Measurements from ENCODE around the gene AP1B1. TPM values are rescaled to one million over a fixed set of nuclear protein-coding genes. Genes with fewer than 3 reads are reported as not detected.

AP1B1 gene
- total RNA-seq (162 and 174 TPM in 2 replicates), polyA plus RNA-seq (124 and 139 TPM in 2 replicates), polyA minus RNA-seq (178 and 219 TPM in 2 replicates)
- 68.9 TPM for total RNA-seq (2013)

DNA sequence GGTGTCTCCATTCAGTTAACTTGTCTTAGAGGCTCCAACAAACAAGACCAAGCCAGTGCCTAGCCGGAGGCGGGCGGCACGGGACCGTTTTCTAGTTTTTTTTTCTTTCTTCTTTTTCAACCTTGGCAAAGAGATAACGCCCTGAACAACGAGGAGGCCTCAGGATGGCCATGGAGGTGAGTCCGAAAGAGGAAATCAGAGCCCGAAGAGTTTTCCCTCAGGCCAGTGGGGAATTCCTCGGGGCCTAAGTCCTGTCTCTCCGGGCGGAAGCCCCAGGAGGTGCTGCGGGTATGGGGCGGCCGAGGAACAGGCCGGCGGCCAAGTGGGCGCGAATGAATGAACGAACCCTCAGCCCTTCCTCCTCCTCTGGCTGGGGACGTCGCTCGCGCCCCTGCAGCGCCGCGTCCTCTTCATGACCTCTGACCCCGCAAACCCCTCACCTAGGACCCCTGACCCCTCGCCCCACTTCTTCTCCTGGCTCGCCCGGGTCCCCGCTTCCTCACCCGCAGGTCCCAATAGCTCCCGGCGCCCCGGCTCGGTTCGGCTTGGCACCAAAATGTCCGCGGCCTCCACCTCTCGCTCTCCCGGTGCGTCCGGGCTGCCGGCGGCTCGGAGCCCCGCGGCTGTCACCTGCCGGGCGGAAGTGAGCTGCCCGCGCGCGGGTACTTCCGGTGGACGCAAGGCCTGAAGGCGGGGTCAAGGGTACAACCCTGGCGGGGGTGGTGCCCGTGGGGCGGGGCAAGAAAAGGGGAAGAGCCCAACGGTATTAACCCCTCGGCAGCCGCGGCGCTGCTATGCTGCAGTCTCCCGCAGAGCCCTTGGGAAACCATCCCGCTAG, at the start of gene AP1B1:
AP1B1 (minus strand) TSS at position 650 of the 838 bp plus-strand sequence. CDS start 21,327 bp downstream, outside the sequence.
- peak within 1 kb of the TSS; percentile 87 for H3K9ac ChIP-seq (ENCODE audit: low read length)
- POLR2A ChIA-PET: interaction anchor here (1.2 kb wide), 1 partner anchor 166 kb away, joined by 4 read pairs; the partner anchor contains the start of gene THOC5
- peaks cover 64% of the 10 kb centered on the region for H3K79me2 ChIP-seq (ENCODE audit: control insufficient read depth, insufficient read depth, low read length)
- Mint-ChIP-seq H3K9me3 (ENCODE audit: insufficient read depth) (no peaks in the 10 kb centered on the region), H3K27me3 (no peaks in the 10 kb centered on the region), H3K4me1 (peaks cover 50% of the 10 kb centered on the region), H3K4me3 (peak within 1 kb of the TSS; percentile 97), H3K27ac (peak within 1 kb of the TSS; percentile 98)
- CTCF ChIA-PET: interaction anchor here (1.4 to 8.7 kb wide), 3 partner anchors 24 to 165 kb away, joined by 3 to 106 read pairs (median 6); partner anchors contain the start of gene THOC5
- H3K4me2 ChIP-seq (replicated peaks; ENCODE audit: low read depth, low read length, poor library complexity, severe bottlenecking): peak within 1 kb of the TSS; percentile 90
- WGBS (ENCODE audit: insufficient coverage): 1% methylated on average over 67 of the region's 68 CpGs
- H3K27me3 ChIP-seq (replicated peaks in 1 of 4; ENCODE audit: control extremely low read depth in 1 of 4, control insufficient read depth in 3 of 4, insufficient read depth in 4 of 4, low read length in 3 of 4): no peaks in the 10 kb centered on the region
- H3K4me1 ChIP-seq (ENCODE audit: control insufficient read depth in 2 of 2, insufficient read depth in 2 of 2, low read length in 2 of 2): peaks cover 51 to 57% of the 10 kb centered on the region in 2 donors
- H3K36me3 ChIP-seq (replicated peaks in 1 of 2; ENCODE audit: control extremely low read depth in 1 of 2, control insufficient read depth in 1 of 2, extremely low read depth in 1 of 2, insufficient read depth in 2 of 2, low read length in 1 of 2): peaks cover under 1 to 14% of the 10 kb centered on the region in 2 experiments
- peak within 1 kb of the TSS; percentile 86 for H2AFZ ChIP-seq (ENCODE audit: insufficient read depth, low read depth, low read length, poor library complexity, severe bottlenecking)
- peak; percentile 93 for DNase-seq
- intact Hi-C loops (cut with micrococcal nuclease): loop anchor here (1.0 to 10.0 kb wide), 6 partner anchors 23 to 379 kb away; partner anchors contain the start of genes EWSR1, KREMEN1, NF2 and RHBDD3
- H3K27ac ChIP-seq (ENCODE audit: low read length in 2 of 2): peak within 1 kb of the TSS; percentile 85 to 93
- peaks cover 21% of the 10 kb centered on the region for H4K20me1 ChIP-seq (ENCODE audit: control insufficient read depth, insufficient read depth, low read length, poor library complexity, severe bottlenecking)
- ATAC-seq (ENCODE audit: low read depth): peak; percentile 77
- no peaks in the 10 kb centered on the region for H3K9me3 ChIP-seq (ENCODE audit: control extremely low read depth in 1 of 3, control insufficient read depth in 2 of 3, insufficient read depth in 1 of 3, low read length in 2 of 3)
- peak within 1 kb of the TSS; percentile 76 to 96 (median 84) for H3K4me3 ChIP-seq (ENCODE audit: control extremely low read depth in 1 of 5, extremely low read depth in 1 of 5, insufficient read depth in 1 of 5, low read depth in 2 of 5, low read length in 4 of 5)
- TF ChIP-seq EZH2 (IDR thresholded peaks at IDR 0.05; ENCODE audit: borderline replicate concordance, insufficient read depth, low read depth, low read length, poor library complexity, severe bottlenecking): no peak
- TF ChIP-seq, protein P1, sequence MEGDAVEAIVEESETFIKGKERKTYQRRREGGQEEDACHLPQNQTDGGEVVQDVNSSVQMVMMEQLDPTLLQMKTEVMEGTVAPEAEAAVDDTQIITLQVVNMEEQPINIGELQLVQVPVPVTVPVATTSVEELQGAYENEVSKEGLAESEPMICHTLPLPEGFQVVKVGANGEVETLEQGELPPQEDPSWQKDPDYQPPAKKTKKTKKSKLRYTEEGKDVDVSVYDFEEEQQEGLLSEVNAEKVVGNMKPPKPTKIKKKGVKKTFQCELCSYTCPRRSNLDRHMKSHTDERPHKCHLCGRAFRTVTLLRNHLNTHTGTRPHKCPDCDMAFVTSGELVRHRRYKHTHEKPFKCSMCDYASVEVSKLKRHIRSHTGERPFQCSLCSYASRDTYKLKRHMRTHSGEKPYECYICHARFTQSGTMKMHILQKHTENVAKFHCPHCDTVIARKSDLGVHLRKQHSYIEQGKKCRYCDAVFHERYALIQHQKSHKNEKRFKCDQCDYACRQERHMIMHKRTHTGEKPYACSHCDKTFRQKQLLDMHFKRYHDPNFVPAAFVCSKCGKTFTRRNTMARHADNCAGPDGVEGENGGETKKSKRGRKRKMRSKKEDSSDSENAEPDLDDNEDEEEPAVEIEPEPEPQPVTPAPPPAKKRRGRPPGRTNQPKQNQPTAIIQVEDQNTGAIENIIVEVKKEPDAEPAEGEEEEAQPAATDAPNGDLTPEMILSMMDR (IDR thresholded peaks at IDR 0.05): no peak

Data from B cell (primary cell).